GM12865 (cell line): ENCODE measurements around the gene PKNOX2.

Experiments
- DNase-seq: peaks from one replicate; pipeline ENCODE4 v3.0.0; 2010; ENCODE audit warnings: low read depth
- H3K4me3 ChIP-seq: 2 replicates; pipeline ENCODE4 v1.5.1; 2011; ENCODE audit warnings: mild to moderate bottlenecking, low read depth, low read length, control low read depth
- TF ChIP-seq, protein P1 (sequence below): IDR thresholded peaks from 2 replicates; pipeline ENCODE4 v1.5.1; 2011; ENCODE audit warnings: low read length, control low read depth, low read depth, inconsistent platforms; ENCODE audit not compliant: insufficient read depth; ENCODE audit errors: missing control alignments

Gene PKNOX2

DNA sequence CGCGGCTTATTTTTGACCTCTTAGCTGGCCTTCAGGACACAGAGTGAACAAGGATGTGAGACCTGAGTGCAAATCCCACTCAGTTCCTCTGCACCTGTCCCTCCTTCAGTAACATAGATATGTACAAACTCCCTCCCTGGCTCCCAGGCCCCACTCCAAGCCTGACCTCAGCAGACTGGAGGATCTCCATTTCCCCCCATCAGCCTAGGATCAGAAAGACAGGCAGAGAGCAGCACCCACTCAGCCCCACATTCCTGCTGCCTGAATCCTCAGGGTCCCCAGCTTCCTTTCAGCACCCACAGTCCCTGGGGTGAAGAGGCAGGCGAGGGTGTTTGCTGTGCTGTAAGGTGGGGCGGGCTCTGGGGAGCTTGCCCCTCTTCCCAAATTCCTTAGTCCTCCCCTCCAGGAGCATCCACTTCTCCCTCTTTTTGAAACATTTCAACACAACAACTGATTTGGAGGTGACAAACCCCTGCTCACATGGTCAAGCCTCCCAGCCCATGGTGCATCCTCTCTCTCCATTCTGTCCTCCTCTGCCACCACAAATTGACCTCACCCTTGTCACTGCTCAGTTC is 180.4 kb downstream of the PKNOX2 start:
- TF ChIP-seq, protein P1, sequence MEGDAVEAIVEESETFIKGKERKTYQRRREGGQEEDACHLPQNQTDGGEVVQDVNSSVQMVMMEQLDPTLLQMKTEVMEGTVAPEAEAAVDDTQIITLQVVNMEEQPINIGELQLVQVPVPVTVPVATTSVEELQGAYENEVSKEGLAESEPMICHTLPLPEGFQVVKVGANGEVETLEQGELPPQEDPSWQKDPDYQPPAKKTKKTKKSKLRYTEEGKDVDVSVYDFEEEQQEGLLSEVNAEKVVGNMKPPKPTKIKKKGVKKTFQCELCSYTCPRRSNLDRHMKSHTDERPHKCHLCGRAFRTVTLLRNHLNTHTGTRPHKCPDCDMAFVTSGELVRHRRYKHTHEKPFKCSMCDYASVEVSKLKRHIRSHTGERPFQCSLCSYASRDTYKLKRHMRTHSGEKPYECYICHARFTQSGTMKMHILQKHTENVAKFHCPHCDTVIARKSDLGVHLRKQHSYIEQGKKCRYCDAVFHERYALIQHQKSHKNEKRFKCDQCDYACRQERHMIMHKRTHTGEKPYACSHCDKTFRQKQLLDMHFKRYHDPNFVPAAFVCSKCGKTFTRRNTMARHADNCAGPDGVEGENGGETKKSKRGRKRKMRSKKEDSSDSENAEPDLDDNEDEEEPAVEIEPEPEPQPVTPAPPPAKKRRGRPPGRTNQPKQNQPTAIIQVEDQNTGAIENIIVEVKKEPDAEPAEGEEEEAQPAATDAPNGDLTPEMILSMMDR, result no peak
- H3K4me3 ChIP-seq, result no peak overlapping the region
- DNase-seq, result no peak

DNA sequence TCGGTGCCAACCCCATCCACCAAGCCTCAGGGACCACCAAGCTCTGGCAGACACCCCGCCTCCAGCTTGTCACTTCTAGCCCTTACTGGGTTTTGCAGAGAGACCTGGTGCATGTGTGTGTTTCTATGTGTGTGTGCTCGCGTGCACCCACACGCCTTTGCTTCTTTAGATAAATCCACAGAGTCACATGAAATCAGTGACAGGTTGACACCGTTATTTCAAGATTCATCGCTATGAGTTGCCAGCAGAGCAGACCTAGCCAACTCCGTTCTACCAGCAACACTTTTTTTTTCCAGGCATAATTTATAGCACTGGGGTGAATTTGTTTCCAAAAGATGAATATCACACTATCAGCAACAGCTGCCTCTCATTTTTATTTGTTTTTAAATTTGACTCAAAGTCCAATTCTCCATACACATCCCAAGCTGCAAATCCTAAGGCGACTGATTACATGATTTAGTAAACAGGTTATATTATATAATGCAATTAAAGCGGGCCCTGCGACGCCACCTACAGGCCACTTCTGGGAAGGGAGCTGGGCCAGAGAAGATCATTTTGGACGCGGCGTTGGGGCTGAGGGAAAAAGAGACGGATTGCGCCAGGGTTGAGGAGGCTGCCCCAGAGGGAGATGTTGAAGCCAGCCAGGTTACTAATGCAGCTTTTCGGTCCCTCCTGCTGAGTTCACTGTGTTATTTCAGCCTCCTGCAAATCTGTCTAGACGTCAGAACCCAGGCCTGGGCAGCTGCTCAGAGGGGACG is 181.0 kb downstream of the PKNOX2 start:
- DNase-seq, result peak; percentile 20
- no peak overlapping the region for H3K4me3 ChIP-seq
- TF ChIP-seq, protein P1, result peak; percentile 65

DNA sequence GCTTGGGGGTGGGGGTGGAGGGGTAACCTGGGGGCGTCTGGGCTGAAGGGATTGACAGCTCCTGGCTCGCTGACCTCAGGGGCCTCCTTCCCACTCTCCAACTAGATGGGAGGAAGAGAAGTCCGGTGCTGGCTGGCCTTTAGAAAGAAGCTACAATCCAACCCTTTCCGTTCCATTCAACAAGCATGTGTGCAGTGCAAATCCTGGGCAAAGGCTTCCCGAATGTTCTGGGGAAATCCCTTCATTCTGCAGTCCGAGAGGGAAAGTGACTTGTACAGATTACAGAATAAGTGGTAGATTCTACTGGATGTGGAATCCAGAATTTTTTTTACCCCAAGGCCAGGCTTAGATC is 181.6 kb downstream of the PKNOX2 start:
- DNase-seq, result no peak
- TF ChIP-seq, protein P1, result no peak
- H3K4me3 ChIP-seq, result no peak overlapping the region

DNA sequence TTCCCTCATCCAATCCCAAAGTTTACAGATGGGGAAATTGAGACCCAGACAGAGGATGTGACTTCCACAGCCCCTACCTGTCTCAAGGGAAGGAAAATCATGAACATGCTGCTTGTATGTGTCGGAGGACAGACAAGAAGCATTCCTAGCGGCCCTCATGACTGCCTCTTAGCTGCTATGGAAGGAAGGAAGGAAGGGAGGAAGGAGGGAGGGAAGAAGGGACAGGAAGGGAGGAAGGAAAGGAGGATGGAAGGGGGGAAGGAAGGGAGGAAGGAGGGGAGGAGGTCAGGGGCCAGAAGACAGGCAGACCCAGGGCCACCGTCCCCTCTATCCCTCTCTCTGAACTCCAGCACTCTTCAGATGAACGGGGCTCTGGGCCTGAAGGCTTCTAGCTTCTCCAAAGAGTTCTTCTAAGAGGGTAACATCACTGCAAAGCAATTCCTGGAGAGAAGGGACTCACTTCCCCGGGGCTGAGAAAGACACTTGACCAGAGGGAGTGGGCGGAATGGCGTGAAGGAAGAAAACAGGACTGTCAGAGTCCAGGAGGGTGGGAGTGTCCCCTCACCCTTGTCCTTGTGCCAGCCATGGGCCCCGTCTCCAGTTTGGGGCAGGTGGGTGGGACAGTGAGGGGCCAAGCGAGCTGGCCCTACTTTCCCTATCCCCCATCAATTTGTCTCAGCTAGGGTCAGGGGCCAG is 182.2 kb downstream of the PKNOX2 start:
- TF ChIP-seq, protein P1, result no peak

DNA sequence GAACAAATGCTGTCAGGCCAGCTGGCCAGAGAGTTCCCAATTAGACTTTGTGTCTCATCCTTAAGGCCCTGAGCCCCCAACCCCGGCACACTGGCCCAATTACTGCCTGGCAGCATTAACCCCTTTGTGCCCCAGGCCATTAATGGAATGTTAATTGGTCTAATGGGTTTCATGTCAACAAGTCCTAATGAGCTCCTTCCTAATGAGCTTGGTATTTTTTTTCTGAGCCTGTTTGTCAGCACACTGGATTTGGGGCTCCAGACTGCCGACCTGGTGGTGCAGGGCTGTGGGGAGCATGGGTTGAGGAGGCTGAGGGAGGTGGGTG is 182.7 kb downstream of the PKNOX2 start:
- TF ChIP-seq, protein P1, result no peak
- H3K4me3 ChIP-seq, result no peak overlapping the region
- DNase-seq, result no peak

More for the DNA sequence above, 182.2 kb downstream of the PKNOX2 start:
- H3K4me3 ChIP-seq, result no peak overlapping the region
- no peak for DNase-seq

DNA sequence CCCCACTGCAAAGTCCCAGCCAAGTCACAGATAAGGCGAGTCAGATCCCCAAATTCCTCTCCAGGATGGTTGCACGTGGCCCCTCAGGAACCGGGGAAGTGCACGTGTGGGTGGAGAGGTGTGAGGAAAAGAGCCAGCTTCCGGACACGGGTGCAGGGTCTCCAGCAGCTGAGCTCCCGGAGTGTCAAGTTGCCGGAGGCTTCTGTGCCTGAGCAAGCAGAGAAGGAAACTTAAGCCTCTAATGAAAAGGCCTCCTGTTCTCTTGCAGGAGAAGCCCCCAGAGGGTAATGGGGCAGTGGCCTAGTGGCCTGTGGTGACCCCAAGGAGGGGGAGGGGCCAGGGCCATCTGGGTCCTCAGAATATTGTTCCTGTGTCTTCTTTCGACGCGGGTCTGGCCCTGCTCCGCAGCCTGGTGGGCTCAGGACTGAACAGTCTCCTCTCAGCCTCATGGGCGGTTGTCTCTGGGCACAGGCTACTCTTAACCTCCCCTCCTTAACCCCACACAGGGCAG is 183.6 kb downstream of the PKNOX2 start:
- TF ChIP-seq, protein P1, result no peak
- no peak for DNase-seq
- no peak overlapping the region for H3K4me3 ChIP-seq
